ENCODE measurements around the gene LGALS12.

The LGALS12 gene

DNA sequence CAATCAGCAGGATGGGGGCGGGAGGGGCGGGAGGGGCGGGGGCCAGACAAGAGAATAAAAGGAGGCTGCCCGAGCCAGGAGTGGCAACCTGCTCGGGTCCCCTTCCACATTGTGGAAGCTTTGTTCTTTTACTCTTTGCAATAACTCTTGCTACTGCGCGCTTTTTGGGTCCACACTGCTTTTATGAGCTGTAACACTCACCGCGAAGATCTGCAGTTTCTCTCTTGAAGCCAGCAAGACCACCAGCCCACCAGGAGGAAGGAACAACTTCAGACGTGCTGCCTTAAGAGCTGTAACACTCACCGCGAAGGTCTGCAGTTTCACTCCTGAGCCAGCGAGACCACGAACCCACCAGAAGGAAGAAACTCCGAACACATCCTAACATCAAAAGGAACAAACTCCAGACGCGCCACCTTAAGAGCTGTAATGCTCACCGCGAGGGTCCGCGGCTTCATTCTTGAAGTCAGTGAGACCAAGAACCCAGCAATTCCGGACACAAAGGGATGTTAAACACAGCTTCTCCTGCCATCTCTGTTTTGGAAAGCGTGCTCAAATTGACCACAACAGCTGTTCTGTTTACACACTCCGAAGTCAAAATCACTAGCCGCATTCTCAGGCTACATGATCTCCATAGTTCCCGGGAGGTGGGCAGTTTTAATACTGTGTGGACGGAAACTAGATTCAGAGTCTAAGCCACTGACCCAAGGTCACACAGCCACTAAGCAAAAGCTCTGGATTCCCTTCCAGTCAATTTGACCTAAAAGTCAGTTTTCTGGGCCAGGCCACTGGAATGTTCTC lies 45.4 kb downstream of the LGALS12 start:
- TF ChIP-seq, protein P1, sequence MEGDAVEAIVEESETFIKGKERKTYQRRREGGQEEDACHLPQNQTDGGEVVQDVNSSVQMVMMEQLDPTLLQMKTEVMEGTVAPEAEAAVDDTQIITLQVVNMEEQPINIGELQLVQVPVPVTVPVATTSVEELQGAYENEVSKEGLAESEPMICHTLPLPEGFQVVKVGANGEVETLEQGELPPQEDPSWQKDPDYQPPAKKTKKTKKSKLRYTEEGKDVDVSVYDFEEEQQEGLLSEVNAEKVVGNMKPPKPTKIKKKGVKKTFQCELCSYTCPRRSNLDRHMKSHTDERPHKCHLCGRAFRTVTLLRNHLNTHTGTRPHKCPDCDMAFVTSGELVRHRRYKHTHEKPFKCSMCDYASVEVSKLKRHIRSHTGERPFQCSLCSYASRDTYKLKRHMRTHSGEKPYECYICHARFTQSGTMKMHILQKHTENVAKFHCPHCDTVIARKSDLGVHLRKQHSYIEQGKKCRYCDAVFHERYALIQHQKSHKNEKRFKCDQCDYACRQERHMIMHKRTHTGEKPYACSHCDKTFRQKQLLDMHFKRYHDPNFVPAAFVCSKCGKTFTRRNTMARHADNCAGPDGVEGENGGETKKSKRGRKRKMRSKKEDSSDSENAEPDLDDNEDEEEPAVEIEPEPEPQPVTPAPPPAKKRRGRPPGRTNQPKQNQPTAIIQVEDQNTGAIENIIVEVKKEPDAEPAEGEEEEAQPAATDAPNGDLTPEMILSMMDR (IDR thresholded peaks at IDR 0.05; ENCODE audit: low read depth, low read length) = no peak
- DNase-seq (ENCODE audit: low read depth in 2 of 2) = no peak

GRCh38 chr11:63551889-63552266 lies 46.0 kb downstream of the LGALS12 start:
- no peak overlapping the region for H3K4me3 ChIP-seq (replicated peaks in 1 of 2; ENCODE audit: low read depth in 2 of 2, low read length in 2 of 2)
- TF ChIP-seq, protein P1 (IDR thresholded peaks at IDR 0.05; ENCODE audit: low read depth, low read length) = no peak
- DNase-seq (ENCODE audit: low read depth in 2 of 2) = no peak

More for the DNA sequence above, 45.4 kb downstream of the LGALS12 start:
- H3K4me3 ChIP-seq (replicated peaks in 1 of 2; ENCODE audit: low read depth in 2 of 2, low read length in 2 of 2) = no peak overlapping the region

GRCh38 chr11:63552921-63553320 lies 47.0 kb downstream of the LGALS12 start:
- H3K4me3 ChIP-seq (replicated peaks in 1 of 2; ENCODE audit: low read depth in 2 of 2, low read length in 2 of 2) = no peak overlapping the region
- TF ChIP-seq, protein P1 (IDR thresholded peaks at IDR 0.05; ENCODE audit: low read depth, low read length) = no peak
- no peak for DNase-seq (ENCODE audit: low read depth in 2 of 2)

- peak in 1 of 2 donors; percentile 54 for DNase-seq (ENCODE audit: low read depth in 2 of 2)
- no peak overlapping the region for H3K4me3 ChIP-seq (replicated peaks in 1 of 2; ENCODE audit: low read depth in 2 of 2, low read length in 2 of 2)
These were observed 47.9 kb downstream of the LGALS12 start for GRCh38 chr11:63553759-63554158.

DNA sequence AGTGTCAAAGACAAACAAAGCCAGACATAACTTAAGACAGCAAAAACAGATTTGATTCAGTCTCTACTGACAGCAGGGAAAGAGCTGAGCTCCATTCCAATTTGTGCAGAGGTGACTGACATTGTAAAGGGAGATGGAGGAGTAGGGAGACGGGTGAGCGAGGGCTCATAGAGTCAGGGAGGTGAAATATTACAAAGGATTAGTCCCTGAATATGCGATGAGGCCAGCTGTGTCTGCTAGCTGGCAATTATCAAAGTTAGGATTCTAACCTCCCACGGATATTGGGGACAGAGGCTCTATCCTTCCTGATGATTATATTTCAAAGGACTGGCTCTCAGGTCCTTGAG lies 49.0 kb downstream of the LGALS12 start:
- DNase-seq (ENCODE audit: low read depth in 2 of 2) = no peak
- TF ChIP-seq, protein P1 (IDR thresholded peaks at IDR 0.05; ENCODE audit: low read depth, low read length) = no peak
- H3K4me3 ChIP-seq (replicated peaks in 1 of 2; ENCODE audit: low read depth in 2 of 2, low read length in 2 of 2) = no peak overlapping the region

More at GRCh38 chr11:63553759-63554158, 47.9 kb downstream of the LGALS12 start:
- TF ChIP-seq, protein P1 (IDR thresholded peaks at IDR 0.05; ENCODE audit: low read depth, low read length) = no peak

GRCh38 chr11:63556404-63557013 lies 50.6 kb downstream of the LGALS12 start:
- TF ChIP-seq, protein P1 (IDR thresholded peaks at IDR 0.05; ENCODE audit: low read depth, low read length) = no peak
- no peak for DNase-seq (ENCODE audit: low read depth in 2 of 2)
- H3K4me3 ChIP-seq (replicated peaks in 1 of 2; ENCODE audit: low read depth in 2 of 2, low read length in 2 of 2) = no peak overlapping the region

All from cardiac fibroblast (primary cell).